H1 (cell line): ENCODE results near the gene SPPL3. TPM values are rescaled to one million over a fixed set of nuclear protein-coding genes. Genes with fewer than 3 reads are reported as not detected.

Experiments used
- CTCF ChIA-PET: fragments of 300-600 bp; sonication (Branson Sonifier 250); formaldehyde crosslinking; loops from one replicate; lab custom pipeline; 2021; ENCODE audit not compliant: partially characterized antibody; lab: Charles Lee
- POLR2A ChIA-PET: fragments of 300-600 bp; sonication (Branson Sonifier 250); formaldehyde crosslinking; loops from one replicate; lab custom pipeline; 2021; ENCODE audit warnings: inconsistent platforms; ENCODE audit not compliant: partially characterized antibody; lab: Charles Lee
- DNase-seq, 2 experiments: peaks; one replicate each; pipeline versions ENCODE4 v3.0.0 to v3.0.0-alpha.2; 2010 to 2022; ENCODE audit warnings: low spot score in 2 of 2, low read depth in 1 of 2, mixed read lengths in 1 of 2
- FAIRE-seq: peaks from 2 replicates; lab custom pipeline; 2011; peaks lifted over from hg19 to GRCh38; lab: Jason Lieb, UNC
- H2AFZ ChIP-seq: 2 replicates; pipeline ENCODE4 v1.8.1; 2012; ENCODE audit warnings: low read length, inconsistent platforms
- H2AK5ac ChIP-seq: 2 replicates; pipeline ENCODE4 v1.6.1; 2013; ENCODE audit warnings: low read depth, low read length
- H2BK120ac ChIP-seq: replicated peaks from 2 replicates; pipeline ENCODE3; 2013; ENCODE audit warnings: low read depth, low read length, inconsistent platforms
- H2BK12ac ChIP-seq: 2 replicates; pipeline ENCODE4 v1.6.1; 2013; ENCODE audit warnings: low read depth, low read length
- H2BK15ac ChIP-seq: 2 replicates; pipeline ENCODE4 v1.6.1; 2013; ENCODE audit warnings: low read length
- H2BK20ac ChIP-seq: 2 replicates; pipeline ENCODE4 v1.6.1; 2013; ENCODE audit warnings: low read length
- H2BK5ac ChIP-seq: 2 replicates; pipeline ENCODE4 v1.6.1; 2013; ENCODE audit warnings: low read depth, low read length
- H3K14ac ChIP-seq: 2 replicates; pipeline ENCODE4 v1.6.1; 2013; ENCODE audit warnings: inconsistent platforms; ENCODE audit not compliant: insufficient read length
- H3K18ac ChIP-seq: 2 replicates; pipeline ENCODE4 v1.6.1; 2013; ENCODE audit warnings: low read length; ENCODE audit errors: extremely low read depth
- H3K23ac ChIP-seq: 2 replicates; pipeline ENCODE4 v1.6.1; 2013; ENCODE audit warnings: inconsistent platforms; ENCODE audit not compliant: insufficient read length
- H3K23me2 ChIP-seq: 2 replicates; pipeline ENCODE4 v1.6.1; 2013; ENCODE audit warnings: low read depth, low read length
- H3K27ac ChIP-seq: 2 replicates; pipeline ENCODE4 v1.6.1; 2011; ENCODE audit warnings: low read depth, low read length, inconsistent platforms
- H3K27me3 ChIP-seq, 4 experiments: replicated peaks in 1 of 4; 1 replicate in 1 of 4; 2 replicates in 3 of 4; pipeline versions ENCODE4 v1.6.1 to v1.8.1; 2011 to 2013; ENCODE audit warnings: low read length in 3 of 4, mild to moderate bottlenecking in 3 of 4, inconsistent platforms in 2 of 4, mixed read lengths in 2 of 4, moderate library complexity in 1 of 4; ENCODE audit not compliant: control insufficient read depth in 3 of 4, insufficient read depth in 3 of 4; ENCODE audit errors: extremely low read depth in 1 of 4
- H3K36me3 ChIP-seq, 4 experiments: 2 replicates each; pipeline versions ENCODE4 v1.6.1 to v1.8.1; 2011 to 2013; ENCODE audit warnings: mild to moderate bottlenecking in 4 of 4, low read length in 3 of 4, moderate library complexity in 2 of 4, control low read depth in 1 of 4, inconsistent platforms in 1 of 4; ENCODE audit not compliant: insufficient read depth in 4 of 4, control insufficient read depth in 2 of 4
- H3K4ac ChIP-seq: replicated peaks from 2 replicates; pipeline ENCODE3; 2013; ENCODE audit warnings: low read length, low read depth, mixed read lengths, inconsistent platforms; ENCODE audit not compliant: insufficient read length
- H3K4me1 ChIP-seq, 4 experiments: replicated peaks in 1 of 4; 1 replicate in 1 of 4; 2 replicates in 3 of 4; pipeline versions ENCODE4 v1.6.1 to v1.8.1; 2011 to 2013; ENCODE audit warnings: low read length in 3 of 4, inconsistent platforms in 2 of 4, mixed read lengths in 1 of 4; ENCODE audit not compliant: insufficient read depth in 4 of 4, control insufficient read depth in 3 of 4
- H3K4me2 ChIP-seq, 2 experiments: 2 replicates each; pipeline versions ENCODE4 v1.6.1 to v1.8.1; 2011 to 2013; ENCODE audit warnings: low read depth in 2 of 2, low read length in 2 of 2, control low read depth in 1 of 2, inconsistent platforms in 1 of 2, mild to moderate bottlenecking in 1 of 2; ENCODE audit not compliant: insufficient read depth in 1 of 2
- H3K4me3 ChIP-seq, 4 experiments: fragments of 200-600, 300-600 bp in 1 of 4; sonication (generic), shearing (Covaris generic), sonication (Bioruptor Twin) in 1 of 4; 2 replicates each; pipeline versions ENCODE4 v1.5.1 to v1.8.1; 2011 to 2016; ENCODE audit warnings: low read length in 4 of 4, low read depth in 3 of 4, control low read depth in 2 of 4, inconsistent platforms in 2 of 4, mild to moderate bottlenecking in 2 of 4, mixed read lengths in 1 of 4, moderate library complexity in 1 of 4; ENCODE audit not compliant: insufficient read depth in 2 of 4; ENCODE audit errors: extremely low read depth in 1 of 4
- H3K56ac ChIP-seq: replicated peaks from 2 replicates; pipeline ENCODE3; 2013; ENCODE audit warnings: low read depth, mild to moderate bottlenecking, mixed read lengths, low read length, inconsistent platforms; ENCODE audit not compliant: insufficient read length
- H3K79me1 ChIP-seq: 2 replicates; pipeline ENCODE4 v1.6.1; 2013; ENCODE audit warnings: low read depth, low read length, control low read depth
- H3K79me2 ChIP-seq, 2 experiments: 2 replicates each; pipeline versions ENCODE4 v1.6.1 to v1.8.1; 2012 to 2013; ENCODE audit warnings: low read length in 2 of 2, mild to moderate bottlenecking in 2 of 2, inconsistent platforms in 1 of 2; ENCODE audit not compliant: insufficient read depth in 2 of 2, control insufficient read depth in 1 of 2
- H3K9ac ChIP-seq, 4 experiments: replicated peaks in 1 of 4; 1 replicate in 1 of 4; 2 replicates in 3 of 4; pipeline versions ENCODE4 v1.6.1 to v1.8.1; 2011 to 2013; ENCODE audit warnings: low read depth in 3 of 4, low read length in 3 of 4, control low read depth in 2 of 4, mild to moderate bottlenecking in 2 of 4, moderate library complexity in 2 of 4, inconsistent platforms in 1 of 4; ENCODE audit errors: extremely low read depth in 1 of 4
- H3K9me3 ChIP-seq, 2 experiments: 2 replicates each; pipeline versions ENCODE4 v1.6.1 to v1.8.1; 2012 to 2013; ENCODE audit warnings: mild to moderate bottlenecking in 2 of 2, moderate library complexity in 2 of 2, control low read depth in 1 of 2, inconsistent platforms in 1 of 2, low read depth in 1 of 2, low read length in 1 of 2, mixed read lengths in 1 of 2; ENCODE audit not compliant: insufficient read depth in 2 of 2
- H4K20me1 ChIP-seq, 2 experiments: replicated peaks in 1 of 2; 2 replicates each; pipeline versions ENCODE3 to v1.8.1; 2011 to 2013; ENCODE audit warnings: inconsistent platforms in 2 of 2, low read length in 2 of 2, mild to moderate bottlenecking in 1 of 2; ENCODE audit not compliant: insufficient read depth in 2 of 2, control insufficient read depth in 1 of 2
- H4K5ac ChIP-seq: 2 replicates; pipeline ENCODE4 v1.6.1; 2013; ENCODE audit warnings: low read length, low read depth, mixed read lengths, inconsistent platforms; ENCODE audit not compliant: insufficient read length
- H4K8ac ChIP-seq: 2 replicates; pipeline ENCODE4 v1.8.0; 2013; ENCODE audit warnings: mild to moderate bottlenecking, moderate library complexity, low read length, inconsistent platforms; ENCODE audit not compliant: insufficient read depth; ENCODE audit errors: extremely low read depth
- H4K91ac ChIP-seq: replicated peaks from 2 replicates; pipeline ENCODE3; 2013; ENCODE audit warnings: low read length, mixed read lengths, inconsistent platforms; ENCODE audit not compliant: insufficient read length
- BCL11A ChIP-seq, 2 experiments: IDR thresholded peaks; one replicate each; pipeline ENCODE4 v1.6.1; 2011; ENCODE audit warnings: low read depth in 2 of 2, low read length in 2 of 2, mild to moderate bottlenecking in 2 of 2
- BRCA1 ChIP-seq: IDR thresholded peaks from 2 replicates; pipeline ENCODE4 v1.6.1; 2012; ENCODE audit warnings: low read depth, low read length, improper control_type of control experiment
- CREB1 ChIP-seq: IDR thresholded peaks from 2 replicates; pipeline ENCODE4 v1.6.1; 2012; ENCODE audit warnings: inconsistent platforms
- CTBP2 ChIP-seq: IDR thresholded peaks from 2 replicates; pipeline ENCODE4 v1.7.0; 2011; ENCODE audit warnings: borderline replicate concordance, mild to moderate bottlenecking, moderate library complexity, mixed read lengths, low read length; ENCODE audit not compliant: insufficient read depth, insufficient read length
- JUN ChIP-seq: IDR thresholded peaks from 2 replicates; pipeline ENCODE4 v1.6.1; 2011; ENCODE audit warnings: low read depth, mild to moderate bottlenecking, improper control_type of control experiment, low read length
- RBBP5 ChIP-seq: IDR thresholded peaks from 2 replicates; pipeline ENCODE4 v1.7.1; 2012; ENCODE audit warnings: low read depth, mild to moderate bottlenecking, inconsistent platforms, low read length, moderate library complexity, borderline replicate concordance
- RXRA ChIP-seq: IDR thresholded peaks from 2 replicates; pipeline ENCODE4 v1.6.1; 2011; ENCODE audit warnings: low read depth, mild to moderate bottlenecking, low read length, moderate library complexity; ENCODE audit not compliant: insufficient read depth
- SIX5 ChIP-seq: IDR thresholded peaks from 2 replicates; pipeline ENCODE4 v1.6.1; 2011; ENCODE audit warnings: mild to moderate bottlenecking, low read depth, low read length
- TAF7 ChIP-seq: optimal IDR thresholded peaks from 2 replicates; pipeline ENCODE3; 2011; ENCODE audit warnings: low read depth, mild to moderate bottlenecking, inconsistent platforms, low read length, moderate library complexity, borderline replicate concordance
- WGBS, 2 experiments: shearing (Covaris generic) in 1 of 2; methylation state at CpG; one replicate each; pipeline versions ENCODE4 v1.1.6 to v1.1.7; 2013 to 2015; ENCODE audit warnings: low lambda C conversion rate in 2 of 2, mixed read lengths in 2 of 2, inconsistent platforms in 1 of 2, low coverage in 1 of 2, missing lambda C conversion rate in 1 of 2; ENCODE audit not compliant: insufficient replicate concordance in 2 of 2, insufficient coverage in 1 of 2, insufficient read length in 1 of 2; ENCODE audit errors: extremely low coverage in 1 of 2, missing lambda C conversion rate in 1 of 2; 5-methylcytosine and 5-hydroxymethylcytosine counted together
- polyA plus RNA-seq, 7 experiments: library from polyadenylated mRNA; depleted of rRNA in 3 of 7; stranded (reverse) in 5 of 7; unstranded in 2 of 7; fragments of >200 nt in 5 of 7; fragments of 200-250 nt in 2 of 7; gene quantifications; 1 replicate in 5 of 7; 2 replicates in 1 of 7; 4 replicates in 1 of 7; pipeline versions ENCODE4 v1.2.1 to v1.2.3, GENCODE V29; 2011 to 2013; ENCODE audit warnings: missing spikeins in 2 of 7, mixed read lengths in 2 of 7
- total RNA-seq: library from RNA; stranded (reverse); fragmentation: NEBNext Ultra II Directional; extraction: Animal tissue kit (Norgen Biotek cat#: 25700); gene quantifications from 2 replicates; pipeline ENCODE4 v1.2.1, GENCODE V29; 2021

The SPPL3 gene
- total and polyA plus RNA-seq, 2 of the 8 experiments (the other 6 are each of a cell fraction or from before 2014, with no cell fraction given) = 27.3 to 48.4 TPM

- no peak overlapping the region for H3K18ac ChIP-seq
- TF ChIP-seq CREB1 (no peak), TAF7 (no peak), RXRA (no peak), BRCA1 (no peak), BCL11A (IDR thresholded peaks at IDR 0.05; ENCODE audit: low read depth in 2 of 2, low read length in 2 of 2) (no peak), CTBP2 (no peak), JUN (no peak), RBBP5 (no peak), SIX5 (no peak)
- TF ChIP-seq, all 59 proteins: peak for 0
- Histone ChIP-seq H2BK12ac (no peak overlapping the region), H2AFZ (no peak overlapping the region), H2BK5ac (no peak overlapping the region), H4K20me1 (peaks cover 3 to 6% of the 10 kb centered on the region in 2 experiments), H3K23ac (no peak overlapping the region), H3K4me3 (no peak overlapping the region), H3K4ac (no peak overlapping the region), H3K4me2 (no peak overlapping the region), H3K9me3 (no peaks in the 10 kb centered on the region), H4K5ac (no peak overlapping the region), H3K9ac (no peak overlapping the region), H3K56ac (no peak overlapping the region), H3K14ac (no peak overlapping the region), H3K79me2 (peaks cover 0 to 76% of the 10 kb centered on the region in 2 experiments; a peak in 2 of 4 replicates), H3K23me2 (no peaks in the 10 kb centered on the region), H2BK20ac (no peak overlapping the region), H3K79me1 (no peaks in the 10 kb centered on the region; the same call in none of the 2 replicates), H4K91ac (no peak overlapping the region), H3K27me3 (no peaks in the 10 kb centered on the region), H4K8ac (no peak overlapping the region), H2BK15ac (no peak overlapping the region), H3K4me1 (peaks cover 0 to 3% (median under 1%) of the 10 kb centered on the region in 4 experiments; a peak in 2 of 7 replicates), H3K27ac (no peak overlapping the region), H3K36me3 (no peaks in the 10 kb centered on the region), H2AK5ac (no peak overlapping the region), H2BK120ac (no peak overlapping the region)
- WGBS, 2 experiments = 82% methylated on average over 5 of the region's 5 CpGs; no CpG with 5 or more reads in 1 of the 2 experiments
- FAIRE-seq = no peak
- ChIA-PET CTCF (interaction anchor here (0.6 to 1.6 kb wide), 4 partner anchors 9 to 79 kb away, joined by 3 to 5 read pairs (median 4); no protein-coding TSS in a partner anchor), POLR2A (interaction anchor here (1.1 to 2.2 kb wide), 3 partner anchors 11 to 65 kb away, joined by 3 to 5 read pairs (median 4); no protein-coding TSS in a partner anchor)
- DNase-seq = no peak
Measured at GRCh38 chr12:120892265-120892664, 11.9 kb downstream of the SPPL3 start.
